T-cell (primary cell): ENCODE results near the gene PHC2. TPM values are rescaled to one million over a fixed set of nuclear protein-coding genes. Genes with fewer than 3 reads are reported as not detected.
A peak's percentile ranks its signal among the peaks of the same experiment; 100 is the strongest.

Experiments used
- ATAC-seq, 4 experiments: fragments of 200-7000 bp in 3 of 4; fragments of 150-1000 bp in 1 of 4; cut with Tn5 transposase; replicated peaks in 1 of 4; 1 replicate in 3 of 4; 2 replicates in 1 of 4; pipeline ENCODE4 v1.10.0; 2021; ENCODE audit warnings: moderate library complexity in 3 of 4, mild to moderate bottlenecking in 2 of 4, moderate number of reproducible peaks in 1 of 4
- CTCF ChIA-PET, 2 donors: fragments of 300-600 bp; sonication (Branson Sonifier 250); formaldehyde crosslinking; loops; one replicate each; lab custom pipeline; 2022; ENCODE audit warnings: antibody characterized with exemption in 2 of 2; lab: Charles Lee
- POLR2A ChIA-PET, 2 donors: fragments of 300-600 bp; sonication (Branson Sonifier 250); formaldehyde crosslinking; loops; one replicate each; lab custom pipeline; 2022; ENCODE audit warnings: antibody characterized with exemption in 2 of 2; lab: Charles Lee
- DNase-seq, 35 experiments: peaks; one replicate each; pipeline versions ENCODE4 v3.0.0 to v3.0.0-alpha.2; 2013 to 2023
- H3K27ac ChIP-seq: one replicate; pipeline ENCODE4 v1.5.1; 2013; ENCODE audit warnings: low read length
- H3K27me3 ChIP-seq, 2 experiments: replicated peaks in 1 of 2; 1 replicate in 1 of 2; 2 replicates in 1 of 2; pipeline versions ENCODE4 v1.6.1 to v1.7.0; 2013; ENCODE audit warnings: low read length in 1 of 2, mixed read lengths in 1 of 2; ENCODE audit not compliant: control insufficient read depth in 2 of 2, insufficient read depth in 2 of 2; ENCODE audit errors: extremely low read depth in 1 of 2
- H3K36me3 ChIP-seq, 2 donors: 1 replicate in 1 of 2; 2 replicates in 1 of 2; pipeline versions ENCODE4 v1.6.1 to v1.7.0; 2013; ENCODE audit warnings: low read length in 1 of 2; ENCODE audit not compliant: control insufficient read depth in 2 of 2, insufficient read depth in 1 of 2; ENCODE audit errors: extremely low read depth in 1 of 2
- H3K4me1 ChIP-seq, 2 experiments: 1 replicate in 1 of 2; 2 replicates in 1 of 2; pipeline versions ENCODE4 v1.6.1 to v1.7.0; 2013; ENCODE audit warnings: low read length in 2 of 2, mixed read lengths in 1 of 2; ENCODE audit not compliant: insufficient read depth in 2 of 2, control insufficient read depth in 1 of 2; ENCODE audit errors: extremely low read depth in 1 of 2
- H3K4me3 ChIP-seq, 2 donors: 1 replicate in 1 of 2; 2 replicates in 1 of 2; pipeline versions ENCODE4 v1.5.1 to v1.7.0; 2013; ENCODE audit warnings: mild to moderate bottlenecking in 2 of 2, low read length in 1 of 2, moderate library complexity in 1 of 2; ENCODE audit not compliant: control insufficient read depth in 1 of 2; ENCODE audit errors: extremely low read depth in 1 of 2
- H3K9me3 ChIP-seq: 2 replicates; pipeline ENCODE4 v1.7.0; 2013
- H3K27ac Mint-ChIP-seq, 2 donors: one replicate each; pipeline ENCODE4 v1.8.0; 2020 to 2021; ENCODE audit warnings: mild to moderate bottlenecking in 2 of 2, mixed read lengths in 2 of 2
- H3K27me3 Mint-ChIP-seq, 2 donors: one replicate each; pipeline ENCODE4 v1.8.0; 2021 to 2022; ENCODE audit warnings: mixed read lengths in 2 of 2
- H3K36me3 Mint-ChIP-seq: one replicate; pipeline ENCODE4 v1.8.0; 2021; ENCODE audit warnings: mixed read lengths
- H3K4me1 Mint-ChIP-seq, 3 donors: one replicate each; pipeline ENCODE4 v1.8.0; 2020 to 2022; ENCODE audit warnings: mixed read lengths in 3 of 3, mild to moderate bottlenecking in 1 of 3
- H3K4me3 Mint-ChIP-seq, 3 donors: one replicate each; pipeline ENCODE4 v1.8.0; 2020 to 2022; ENCODE audit warnings: mild to moderate bottlenecking in 3 of 3, mixed read lengths in 3 of 3, moderate library complexity in 3 of 3
- H3K9me3 Mint-ChIP-seq, 3 donors: one replicate each; pipeline ENCODE4 v1.8.0; 2020 to 2022; ENCODE audit warnings: mixed read lengths in 3 of 3
- WGBS: methylation state at CpG from one replicate; pipeline ENCODE4 v1.1.5; 2013; ENCODE audit warnings: missing lambda C conversion rate; ENCODE audit not compliant: insufficient coverage; 5-methylcytosine and 5-hydroxymethylcytosine counted together
- total RNA-seq, 35 experiments: library from RNA in 6 of 35; stranded (reverse) in 6 of 35; fragments of 120-200 nt in 1 of 35; gene quantifications; one replicate each; pipeline versions ENCODE4 v1.2.1 to v1.2.4 and lab custom pipeline; 2013 to 2026

The PHC2 gene
- total RNA-seq, 5 donors from 2014 or later (not counting 1 experiment from before 2014, with no cell fraction given), result 29.7 to 39.3 (median 37.9) TPM

- WGBS, result 100% methylated on average over 6 of the region's 10 CpGs
- POLR2A ChIA-PET, result no interaction called here
- peaks cover 11 to 16% (median 12%) of the 10 kb centered on the region in 3 donors for H3K4me1 Mint-ChIP-seq
- no peaks in the 10 kb centered on the region for H3K27me3 Mint-ChIP-seq
- H3K4me1 ChIP-seq, result no peaks in the 10 kb centered on the region
- no peaks in the 10 kb centered on the region for H3K27me3 ChIP-seq
- H3K27ac ChIP-seq, result no peak overlapping the region
- H3K27ac Mint-ChIP-seq, result no peak overlapping the region
- H3K4me3 Mint-ChIP-seq, result no peak overlapping the region
- no peaks in the 10 kb centered on the region for H3K9me3 Mint-ChIP-seq
- no peak overlapping the region for H3K4me3 ChIP-seq
- no peaks in the 10 kb centered on the region for H3K9me3 ChIP-seq
- CTCF ChIA-PET, result no interaction called here
- no peak for DNase-seq
- peaks cover 48% of the 10 kb centered on the region for H3K36me3 Mint-ChIP-seq
- no peak for ATAC-seq
- H3K36me3 ChIP-seq, result peaks cover 37 to 75% of the 10 kb centered on the region in 2 donors
These were observed 98.5 kb downstream of the PHC2 start for GRCh38 chr1:33332357-33332789.

- ChIA-PET CTCF (no interaction called here), POLR2A (no interaction called here)
- H3K36me3 Mint-ChIP-seq, result peaks cover 48% of the 10 kb centered on the region
- H3K27ac ChIP-seq, result no peak overlapping the region
- WGBS, result 67% methylated on average over 6 of the region's 10 CpGs
- H3K4me3 ChIP-seq, result no peak overlapping the region
- no peaks in the 10 kb centered on the region for H3K9me3 ChIP-seq
- ATAC-seq (no peak), DNase-seq (no peak)
- H3K27me3 Mint-ChIP-seq, result no peaks in the 10 kb centered on the region
- H3K9me3 Mint-ChIP-seq, result no peaks in the 10 kb centered on the region
- H3K27me3 ChIP-seq, result no peaks in the 10 kb centered on the region
- H3K27ac Mint-ChIP-seq, result no peak overlapping the region
- H3K36me3 ChIP-seq, result peaks cover 40 to 82% of the 10 kb centered on the region in 2 donors
- no peaks in the 10 kb centered on the region for H3K4me1 ChIP-seq
- peaks cover 6 to 13% (median 9%) of the 10 kb centered on the region in 3 donors for H3K4me1 Mint-ChIP-seq
- H3K4me3 Mint-ChIP-seq, result no peak overlapping the region
These were observed 99.2 kb downstream of the PHC2 start for GRCh38 chr1:33331444-33332356.

DNA sequence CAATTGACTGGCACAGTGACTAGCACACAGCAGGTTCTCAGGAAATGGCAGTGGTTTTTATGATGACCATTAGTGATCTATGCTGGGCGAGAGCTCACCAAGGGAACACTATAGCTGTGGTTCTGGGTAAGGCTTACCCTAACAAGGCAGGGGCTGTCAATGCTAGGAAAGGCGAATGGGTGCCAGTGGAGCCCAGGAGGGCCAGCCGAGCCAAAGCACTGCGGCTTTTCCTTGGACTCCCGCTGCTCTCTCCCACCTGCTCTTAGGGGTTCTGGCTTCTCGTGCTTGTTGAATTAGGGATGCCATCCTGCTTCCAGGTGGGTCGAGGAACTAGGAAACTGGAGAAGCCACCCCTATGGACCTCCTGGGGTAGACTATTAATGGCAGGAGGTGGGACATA lies 100.0 kb downstream of the PHC2 start:
- Mint-ChIP-seq H3K9me3 (no peaks in the 10 kb centered on the region), H3K4me3 (no peak overlapping the region), H3K27ac (no peak overlapping the region), H3K4me1 (peaks cover 6 to 7% (median 6%) of the 10 kb centered on the region in 3 donors), H3K36me3 (peaks cover 50% of the 10 kb centered on the region), H3K27me3 (no peaks in the 10 kb centered on the region)
- H3K9me3 ChIP-seq, result no peaks in the 10 kb centered on the region
- H3K4me1 ChIP-seq, result no peaks in the 10 kb centered on the region
- no peak overlapping the region for H3K4me3 ChIP-seq
- DNase-seq (no peak), ATAC-seq (no peak)
- H3K27me3 ChIP-seq, result no peaks in the 10 kb centered on the region
- H3K27ac ChIP-seq, result no peak overlapping the region
- H3K36me3 ChIP-seq, result peaks cover 43 to 89% of the 10 kb centered on the region in 2 donors
- CTCF ChIA-PET, result no interaction called here
- WGBS, result 100% methylated on average over 6 of the region's 7 CpGs
- POLR2A ChIA-PET, result no interaction called here

DNA sequence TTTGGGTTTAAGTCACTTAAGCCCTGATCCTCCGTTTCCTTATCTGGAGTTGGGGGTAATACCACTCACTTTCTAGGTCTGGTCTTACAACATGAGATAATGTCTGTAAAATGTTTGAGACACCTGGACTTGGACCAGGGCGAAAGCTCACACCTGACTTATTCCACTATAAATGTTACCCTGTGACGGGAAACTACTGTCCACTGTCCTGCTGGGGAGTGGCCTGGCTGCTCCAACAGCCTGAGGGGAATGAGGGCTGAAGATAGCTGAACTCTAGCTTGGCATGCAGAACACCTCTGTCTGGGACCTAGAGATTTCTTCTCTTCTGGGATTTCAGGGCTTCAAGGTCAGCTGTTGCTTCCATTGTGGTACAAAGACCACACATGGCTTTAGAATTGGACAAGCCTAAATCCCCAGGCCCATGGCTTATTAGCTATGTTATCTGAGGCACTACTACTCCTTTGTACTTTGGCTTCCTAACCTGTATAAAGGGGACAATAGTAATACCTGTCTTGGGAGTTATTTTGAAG lies 100.5 kb downstream of the PHC2 start:
- WGBS, result no CpG with 5 or more reads among the region's 3 CpGs
- no peak overlapping the region for H3K27ac ChIP-seq
- H3K27me3 ChIP-seq, result no peaks in the 10 kb centered on the region
- ChIA-PET POLR2A (no interaction called here), CTCF (no interaction called here)
- Mint-ChIP-seq H3K27ac (no peak overlapping the region), H3K27me3 (no peaks in the 10 kb centered on the region), H3K36me3 (peaks cover 54% of the 10 kb centered on the region), H3K4me3 (no peak overlapping the region), H3K4me1 (peaks cover 6 to 7% (median 6%) of the 10 kb centered on the region in 3 donors), H3K9me3 (no peaks in the 10 kb centered on the region)
- DNase-seq (no peak), ATAC-seq (no peak)
- peaks cover 44 to 93% of the 10 kb centered on the region in 2 donors for H3K36me3 ChIP-seq
- H3K9me3 ChIP-seq, result no peaks in the 10 kb centered on the region
- H3K4me1 ChIP-seq, result no peaks in the 10 kb centered on the region
- no peak overlapping the region for H3K4me3 ChIP-seq

GRCh38 chr1:33329600-33330305 lies 101.1 kb downstream of the PHC2 start:
- DNase-seq (no peak), ATAC-seq (no peak)
- H3K9me3 ChIP-seq, result no peaks in the 10 kb centered on the region
- H3K36me3 ChIP-seq, result peaks cover 51 to 98% of the 10 kb centered on the region in 2 donors
- Mint-ChIP-seq H3K27ac (no peak overlapping the region), H3K27me3 (no peaks in the 10 kb centered on the region), H3K9me3 (no peaks in the 10 kb centered on the region), H3K4me3 (peak overlapping the region in 1 of 3 donors; percentile 18), H3K36me3 (peaks cover 59% of the 10 kb centered on the region), H3K4me1 (peaks cover 0 to under 1% (median 0%) of the 10 kb centered on the region in 3 donors)
- H3K4me3 ChIP-seq, result no peak overlapping the region
- H3K4me1 ChIP-seq, result no peaks in the 10 kb centered on the region
- no peak overlapping the region for H3K27ac ChIP-seq
- ChIA-PET POLR2A (no interaction called here), CTCF (no interaction called here)
- no peaks in the 10 kb centered on the region for H3K27me3 ChIP-seq
- WGBS, result 93% methylated on average over 15 of the region's 19 CpGs

DNA sequence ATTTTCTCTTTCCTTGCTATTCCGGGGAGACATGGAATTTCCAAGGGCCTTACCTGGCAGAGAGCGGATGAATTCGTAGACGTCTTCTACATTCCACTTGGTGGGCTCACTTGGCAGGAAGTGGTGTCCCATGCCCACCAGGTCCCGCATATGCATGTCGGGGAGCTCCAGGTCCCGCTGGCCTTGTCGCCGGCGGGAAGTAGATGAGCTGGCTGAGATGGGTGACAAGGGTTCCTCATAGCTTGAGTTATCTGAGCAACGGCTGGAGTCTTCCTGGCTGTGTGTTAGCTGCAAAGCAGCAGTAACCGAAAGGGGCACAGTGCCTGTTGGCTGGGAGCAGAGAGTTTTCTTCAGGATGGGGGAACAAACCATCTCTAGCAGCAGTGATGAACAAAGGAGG lies 102.1 kb downstream of the PHC2 start:
- H3K36me3 Mint-ChIP-seq, result peaks cover 60% of the 10 kb centered on the region

More for the DNA sequence above, 102.1 kb downstream of the PHC2 start:
- no peaks in the 10 kb centered on the region for H3K27me3 ChIP-seq
- ChIA-PET POLR2A (no interaction called here), CTCF (no interaction called here)
- Mint-ChIP-seq H3K27ac (no peak overlapping the region), H3K4me3 (no peak overlapping the region), H3K4me1 (no peaks in the 10 kb centered on the region), H3K27me3 (no peaks in the 10 kb centered on the region), H3K9me3 (no peaks in the 10 kb centered on the region)
- 93% methylated on average over 9 of the region's 12 CpGs for WGBS
- H3K27ac ChIP-seq, result no peak overlapping the region
- H3K4me3 ChIP-seq, result no peak overlapping the region
- DNase-seq (no peak), ATAC-seq (no peak)
- peaks cover 55 to 99% of the 10 kb centered on the region in 2 donors for H3K36me3 ChIP-seq
- H3K4me1 ChIP-seq, result no peaks in the 10 kb centered on the region
- no peaks in the 10 kb centered on the region for H3K9me3 ChIP-seq
